Naive thymus-derived CD8-positive, alpha-beta T cell (primary cell): ENCODE measurements around the gene TRPV2. TPM values are rescaled to one million over a fixed set of nuclear protein-coding genes. Genes with fewer than 3 reads are reported as not detected.

Experiments
- ATAC-seq, 2 donors: fragments of 150-1000 bp; cut with Tn5 transposase in 1 of 2; sonication (Bioruptor Pico), chemical (Tn5 transposase) in 1 of 2; 1 replicate in 1 of 2; 2 replicates in 1 of 2; pipeline ENCODE4 v1.10.0; 2021; ENCODE audit warnings: mild to moderate bottlenecking in 2 of 2, moderate library complexity in 2 of 2
- POLR2A ChIA-PET: fragments of 350-600 bp; sonication (Branson Sonifier 250); formaldehyde crosslinking; loops from one replicate; lab custom pipeline; 2021; ENCODE audit warnings: antibody characterized with exemption; lab: Charles Lee
- DNase-seq, 10 donors: peaks; one replicate each; pipeline versions ENCODE4 v3.0.0 to v3.0.0-alpha.2; 2020 to 2022
- H3K27ac Mint-ChIP-seq, 10 donors: one replicate each; pipeline ENCODE4 v1.8.0; 2020 to 2022; ENCODE audit warnings: mild to moderate bottlenecking in 10 of 10, mixed read lengths in 10 of 10, moderate library complexity in 4 of 10, inconsistent platforms in 1 of 10
- H3K27me3 Mint-ChIP-seq, 5 donors: one replicate each; pipeline ENCODE4 v1.8.0; 2021 to 2022; ENCODE audit warnings: mixed read lengths in 5 of 5
- H3K36me3 Mint-ChIP-seq, 3 donors: one replicate each; pipeline ENCODE4 v1.8.0; 2020 to 2022; ENCODE audit warnings: mixed read lengths in 3 of 3, mild to moderate bottlenecking in 2 of 3, inconsistent platforms in 1 of 3
- H3K4me1 Mint-ChIP-seq, 4 donors: one replicate each; pipeline ENCODE4 v1.8.0; 2021 to 2022; ENCODE audit warnings: mixed read lengths in 4 of 4
- H3K4me3 Mint-ChIP-seq, 10 donors: one replicate each; pipeline ENCODE4 v1.8.0; 2020 to 2022; ENCODE audit warnings: mild to moderate bottlenecking in 10 of 10, mixed read lengths in 10 of 10, moderate library complexity in 6 of 10, inconsistent platforms in 1 of 10
- H3K9me3 Mint-ChIP-seq, 9 donors: one replicate each; pipeline ENCODE4 v1.8.0; 2020 to 2022; ENCODE audit warnings: mixed read lengths in 9 of 9, mild to moderate bottlenecking in 3 of 9, inconsistent platforms in 1 of 9, moderate library complexity in 1 of 9
- polyA plus RNA-seq, 3 donors: library from polyadenylated mRNA; unstranded; fragments of 300-500 nt; fragmentation: Illumina TruSeq; gene quantifications; one replicate each; pipeline ENCODE4 v1.2.3, GENCODE V29; 2021
- total RNA-seq, 8 experiments: library from RNA in 2 of 8; stranded (reverse) in 2 of 8; gene quantifications; one replicate each; pipeline ENCODE4 v1.2.3 and lab custom pipeline; 2021 to 2026

The TRPV2 gene
- total and polyA plus RNA-seq, 5 experiments from 2014 or later = 60.9 to 109 (median 87.0) TPM

DNA sequence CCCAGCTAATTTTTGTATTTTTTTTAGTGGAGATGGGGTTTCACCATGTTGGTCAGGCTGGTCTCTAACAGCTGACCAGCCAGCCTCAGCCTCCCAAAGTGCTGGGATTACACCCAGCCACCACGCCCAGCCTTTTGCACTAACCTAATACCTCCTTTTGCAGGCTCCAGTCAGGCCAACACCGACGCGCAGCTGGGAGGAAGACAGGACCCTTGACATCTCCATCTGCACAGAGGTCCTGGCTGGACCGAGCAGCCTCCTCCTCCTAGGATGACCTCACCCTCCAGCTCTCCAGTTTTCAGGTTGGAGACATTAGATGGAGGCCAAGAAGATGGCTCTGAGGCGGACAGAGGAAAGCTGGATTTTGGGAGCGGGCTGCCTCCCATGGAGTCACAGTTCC, 2.0 kb downstream of the TRPV2 start:
- Mint-ChIP-seq H3K36me3 (peaks cover 0 to 48% (median 8%) of the 10 kb centered on the region in 3 donors), H3K27me3 (no peaks in the 10 kb centered on the region), H3K4me3 (peak overlapping the region in 9 of 10 donors; percentile 48 to 99 (median 97)), H3K9me3 (no peaks in the 10 kb centered on the region), H3K27ac (peak overlapping the region in 8 of 10 donors; percentile 50 to 100 (median 99)), H3K4me1 (peaks cover 13 to 60% (median 59%) of the 10 kb centered on the region in 4 donors)
- DNase-seq = no peak
- ATAC-seq = no peak
- POLR2A ChIA-PET = interaction anchor here (0.7 to 4.5 kb wide), 8 partner anchors 10 to 1471 kb away, joined by 3 to 58 read pairs (median 5); partner anchors contain the start of gene UBB

DNA sequence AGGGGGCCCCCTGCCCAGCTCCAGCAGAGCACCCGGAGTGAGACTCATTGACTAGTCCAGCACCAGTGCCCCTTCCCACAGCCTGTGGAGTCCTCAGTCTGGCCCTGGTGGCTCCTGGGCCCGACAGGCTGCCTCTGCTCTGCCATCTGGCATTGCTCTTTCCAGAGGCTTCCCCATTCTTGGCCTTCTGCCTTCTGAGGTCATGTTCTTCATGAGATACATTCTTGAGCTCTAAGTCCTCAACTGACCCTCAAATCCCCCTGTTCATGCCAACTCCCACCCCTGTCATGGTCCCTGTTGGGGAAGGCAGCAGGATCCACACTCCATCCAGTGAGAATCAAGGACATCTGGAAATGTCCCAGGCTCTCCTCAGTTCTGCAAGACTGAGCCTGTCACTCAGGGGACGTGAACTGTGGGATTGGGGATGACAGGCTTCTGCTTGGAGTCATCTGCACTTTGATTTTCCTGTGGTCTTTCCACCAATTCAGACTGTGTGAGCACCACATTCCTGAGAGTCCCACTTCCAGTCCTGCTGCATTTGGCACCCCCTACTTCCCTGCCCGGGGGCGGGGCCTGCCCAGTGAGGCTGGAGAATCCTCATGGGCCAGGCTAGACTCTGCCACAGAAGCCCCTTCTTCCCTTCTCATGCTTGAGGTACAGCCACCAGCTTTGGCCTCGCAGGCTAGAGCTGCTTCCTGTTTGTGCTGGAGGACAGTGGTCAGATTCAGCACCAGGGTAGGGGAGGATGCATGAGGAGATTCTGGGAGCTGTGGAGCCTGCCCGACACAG, 2.7 kb downstream of the TRPV2 start:
- Mint-ChIP-seq H3K9me3 (no peaks in the 10 kb centered on the region), H3K4me1 (peaks cover 16 to 65% (median 58%) of the 10 kb centered on the region in 4 donors)
- POLR2A ChIA-PET = interaction anchor here (0.8 to 4.5 kb wide), 6 partner anchors 20 to 54 kb away, joined by 3 to 58 read pairs (median 10); partner anchors contain the start of gene UBB

DNA sequence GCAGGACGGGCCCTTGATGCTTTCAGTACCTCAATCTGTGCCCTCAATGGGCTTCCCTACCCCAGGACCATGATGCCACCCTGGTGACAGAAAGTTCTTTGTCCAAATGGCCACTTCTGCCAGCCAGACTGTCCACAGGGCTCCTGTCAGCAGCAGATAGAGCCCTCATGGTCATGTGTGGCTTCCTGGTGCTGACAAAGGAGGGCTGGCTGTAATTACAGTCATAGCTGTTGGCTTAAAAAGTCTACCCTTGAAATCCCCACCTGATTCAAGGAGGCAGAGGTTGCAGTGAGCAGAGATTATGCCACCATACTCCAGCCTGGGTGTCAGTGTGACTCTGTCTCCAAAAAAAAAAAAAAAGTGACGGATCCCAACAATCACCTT, 3.3 kb downstream of the TRPV2 start:
- Mint-ChIP-seq H3K27me3 (no peaks in the 10 kb centered on the region), H3K4me3 (peak overlapping the region in 9 of 10 donors; percentile 39 to 74 (median 60)), H3K36me3 (peaks cover 0 to 59% (median 8%) of the 10 kb centered on the region in 3 donors), H3K9me3 (no peaks in the 10 kb centered on the region), H3K27ac (peak overlapping the region; percentile 61 to 99 (median 88)), H3K4me1 (peaks cover 16 to 65% (median 58%) of the 10 kb centered on the region in 4 donors)
- no peak for ATAC-seq
- POLR2A ChIA-PET = interaction anchor here (0.6 to 1.8 kb wide), 4 partner anchors 19 to 138 kb away, joined by 3 to 14 read pairs (median 4); partner anchors contain the start of gene UBB
- DNase-seq = no peak

More for the DNA sequence above, 2.7 kb downstream of the TRPV2 start:
- Mint-ChIP-seq H3K27me3 (no peaks in the 10 kb centered on the region), H3K36me3 (peaks cover 0 to 55% (median 8%) of the 10 kb centered on the region in 3 donors), H3K27ac (peak overlapping the region in 9 of 10 donors; percentile 83 to 100 (median 98)), H3K4me3 (peak overlapping the region in 8 of 10 donors; percentile 11 to 93 (median 38))
- ATAC-seq = no peak
- no peak for DNase-seq

DNA sequence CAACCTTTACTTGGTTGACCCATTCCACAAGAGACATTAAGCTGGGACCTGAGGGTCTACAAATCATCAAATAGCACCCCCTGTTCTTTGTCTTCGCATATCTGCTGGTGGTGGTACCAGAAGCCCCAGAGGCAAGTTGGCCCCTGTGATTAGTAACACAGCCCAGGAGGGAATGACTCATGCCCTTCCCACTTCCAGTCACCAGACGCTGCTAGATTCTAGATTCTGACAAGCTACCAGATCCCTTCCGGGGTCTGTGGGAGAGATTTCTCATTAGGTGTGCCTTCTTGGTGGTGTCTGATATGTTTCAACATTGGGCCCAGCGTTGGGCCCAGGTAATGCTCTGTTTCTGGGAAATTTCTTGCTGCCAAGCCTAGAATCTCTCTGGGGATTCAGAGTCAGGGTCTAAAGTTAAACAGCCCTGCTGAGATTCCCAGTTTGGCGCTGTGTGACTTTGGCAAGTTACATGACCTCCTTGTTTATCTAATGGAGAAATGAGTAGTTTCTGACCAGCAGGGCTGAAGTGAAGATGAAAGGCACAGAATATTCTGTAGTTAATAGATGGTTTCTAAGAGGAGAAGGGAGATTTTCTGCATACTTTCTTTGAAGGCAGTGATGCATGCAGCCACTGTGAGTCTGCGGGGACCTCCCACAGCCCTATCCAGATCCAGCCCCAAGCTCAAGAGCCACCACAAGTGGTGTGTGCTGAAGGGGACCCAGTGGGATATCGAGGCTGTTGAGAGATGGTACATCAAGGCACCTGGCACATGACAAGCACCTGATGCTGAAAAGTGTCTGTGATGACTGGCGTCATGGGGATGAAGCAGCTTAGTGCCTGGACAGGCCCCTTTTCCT, 3.9 kb downstream of the TRPV2 start:
- Mint-ChIP-seq H3K27me3 (no peaks in the 10 kb centered on the region), H3K36me3 (peaks cover 0 to 64% (median 8%) of the 10 kb centered on the region in 3 donors), H3K4me1 (peaks cover 16 to 62% (median 55%) of the 10 kb centered on the region in 4 donors), H3K27ac (peak overlapping the region; percentile 61 to 90 (median 86)), H3K4me3 (peak overlapping the region; percentile 36 to 74 (median 58)), H3K9me3 (no peaks in the 10 kb centered on the region)
- no peak for DNase-seq
- ATAC-seq = no peak
- POLR2A ChIA-PET = interaction anchor here (0.6 to 1.8 kb wide), 4 partner anchors 19 to 137 kb away, joined by 3 to 14 read pairs (median 4); partner anchors contain the start of gene UBB

DNA sequence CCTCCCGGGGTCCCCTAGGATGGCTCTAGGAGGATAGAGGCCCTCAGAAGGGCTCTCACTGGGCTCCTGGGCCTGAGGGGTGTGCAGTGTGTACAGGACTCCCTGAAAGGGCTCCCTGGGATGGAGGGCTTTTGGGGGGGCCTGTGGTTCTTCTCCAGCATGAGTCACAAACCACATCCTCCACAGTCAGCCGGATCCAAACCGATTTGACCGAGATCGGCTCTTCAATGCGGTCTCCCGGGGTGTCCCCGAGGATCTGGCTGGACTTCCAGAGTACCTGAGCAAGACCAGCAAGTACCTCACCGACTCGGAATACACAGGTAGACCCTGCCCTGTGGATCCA, 4.5 kb downstream of the TRPV2 start:
- H3K27ac Mint-ChIP-seq = peak overlapping the region; percentile 19 to 90 (median 86)
- H3K4me1 Mint-ChIP-seq = peaks cover 16 to 57% (median 50%) of the 10 kb centered on the region in 4 donors
- POLR2A ChIA-PET = interaction anchor here (1.8 kb wide), 1 partner anchor 39 kb away, joined by 14 read pairs; the partner anchor contains the start of gene UBB
- peaks cover 0 to 68% (median 8%) of the 10 kb centered on the region in 3 donors for H3K36me3 Mint-ChIP-seq
- H3K27me3 Mint-ChIP-seq = no peaks in the 10 kb centered on the region
- H3K9me3 Mint-ChIP-seq = no peaks in the 10 kb centered on the region
- ATAC-seq = no peak
- peak in 1 of 10 donors; percentile 15 for DNase-seq
- H3K4me3 Mint-ChIP-seq = peak overlapping the region in 7 of 10 donors; percentile 39 to 74 (median 60)

DNA sequence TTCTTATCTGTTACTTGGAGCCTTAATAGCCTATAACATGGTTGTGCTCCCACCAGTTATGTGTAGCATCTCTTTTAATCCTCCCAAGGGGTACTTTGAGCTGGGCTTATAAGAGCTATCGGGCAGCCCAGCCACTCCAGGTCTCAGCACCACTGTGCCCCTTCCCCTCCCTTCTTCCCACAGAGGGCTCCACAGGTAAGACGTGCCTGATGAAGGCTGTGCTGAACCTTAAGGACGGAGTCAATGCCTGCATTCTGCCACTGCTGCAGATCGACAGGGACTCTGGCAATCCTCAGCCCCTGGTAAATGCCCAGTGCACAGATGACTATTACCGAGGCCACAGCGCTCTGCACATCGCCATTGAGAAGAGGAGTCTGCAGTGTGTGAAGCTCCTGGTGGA, 7.0 kb downstream of the TRPV2 start:
- Mint-ChIP-seq H3K4me3 (no peak overlapping the region), H3K36me3 (peaks cover 0 to 86% (median 5%) of the 10 kb centered on the region in 3 donors), H3K9me3 (no peaks in the 10 kb centered on the region), H3K27me3 (no peaks in the 10 kb centered on the region), H3K27ac (peak overlapping the region in 1 of 10 donors; percentile 48), H3K4me1 (peaks cover 12 to 45% (median 32%) of the 10 kb centered on the region in 4 donors)
- ATAC-seq = no peak
- no peak for DNase-seq
- POLR2A ChIA-PET = interaction anchor here (0.7 kb wide), 1 partner anchor 9 kb away, joined by 3 read pairs; no protein-coding TSS in a partner anchor

DNA sequence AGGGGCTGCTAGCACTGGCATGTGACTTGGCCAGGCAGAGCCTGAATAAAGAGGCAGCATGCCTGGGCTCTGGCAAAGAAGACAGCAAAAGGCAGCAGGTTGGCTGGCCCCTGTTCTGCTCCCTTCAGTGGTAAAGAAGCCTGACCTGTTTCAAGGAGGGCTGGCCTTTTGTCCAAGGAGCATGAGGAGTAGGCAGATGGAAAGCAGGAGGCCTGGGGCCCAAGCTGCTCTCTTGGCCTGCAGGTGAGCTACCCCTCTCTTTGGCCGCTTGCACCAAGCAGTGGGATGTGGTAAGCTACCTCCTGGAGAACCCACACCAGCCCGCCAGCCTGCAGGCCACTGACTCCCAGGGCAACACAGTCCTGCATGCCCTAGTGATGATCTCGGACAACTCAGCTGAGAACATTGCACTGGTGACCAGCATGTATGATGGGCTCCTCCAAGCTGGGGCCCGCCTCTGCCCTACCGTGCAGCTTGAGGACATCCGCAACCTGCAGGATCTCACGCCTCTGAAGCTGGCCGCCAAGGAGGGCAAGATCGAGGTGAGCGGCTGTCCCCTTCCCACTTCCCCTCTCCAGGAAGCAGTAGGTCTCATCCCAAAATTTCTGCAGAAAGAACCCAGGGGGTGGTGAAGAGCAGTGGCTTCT, 8.0 kb downstream of the TRPV2 start:
- H3K4me1 Mint-ChIP-seq = peaks cover 12 to 37% (median 26%) of the 10 kb centered on the region in 4 donors
- H3K4me3 Mint-ChIP-seq = no peak overlapping the region
- no peak overlapping the region for H3K27ac Mint-ChIP-seq
- H3K9me3 Mint-ChIP-seq = no peaks in the 10 kb centered on the region
- POLR2A ChIA-PET = interaction anchor here (1.5 kb wide), 1 partner anchor 15 kb away, joined by 10 read pairs; no protein-coding TSS in a partner anchor
- ATAC-seq (no peak), DNase-seq (no peak)
- no peaks in the 10 kb centered on the region for H3K27me3 Mint-ChIP-seq
- peaks cover 0 to 82% (median 5%) of the 10 kb centered on the region in 3 donors for H3K36me3 Mint-ChIP-seq

DNA sequence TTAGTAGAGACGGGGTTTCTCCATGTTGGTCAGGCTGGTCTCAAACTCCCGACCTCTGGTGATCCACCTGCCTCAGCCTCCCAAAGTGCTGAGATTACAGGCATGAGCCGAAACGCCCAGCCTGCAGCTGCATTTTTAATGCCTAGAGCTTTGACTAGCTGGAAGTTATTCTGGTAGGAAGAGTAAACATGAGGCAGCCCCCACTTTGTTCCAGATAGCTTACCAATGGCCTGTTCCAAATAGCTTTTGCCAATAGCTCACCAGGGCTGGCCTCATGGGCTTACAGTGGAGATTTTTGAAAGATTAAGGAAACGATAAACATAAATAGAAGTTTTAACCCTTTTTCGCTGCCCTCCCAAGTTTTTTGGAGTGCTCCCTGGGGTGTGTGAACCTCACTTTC, 9.8 kb downstream of the TRPV2 start:
- Mint-ChIP-seq H3K9me3 (no peaks in the 10 kb centered on the region), H3K4me3 (no peak overlapping the region), H3K4me1 (peaks cover 6 to 20% (median 9%) of the 10 kb centered on the region in 4 donors), H3K36me3 (peaks cover 0 to 83% (median 2%) of the 10 kb centered on the region in 3 donors), H3K27me3 (no peaks in the 10 kb centered on the region), H3K27ac (no peak overlapping the region)
- POLR2A ChIA-PET = interaction anchor here (0.7 to 3.7 kb wide), 2 partner anchors 9 to 17 kb away, joined by 4 to 13 read pairs; partner anchors contain the start of gene TRPV2
- no peak for ATAC-seq
- no peak for DNase-seq

DNA sequence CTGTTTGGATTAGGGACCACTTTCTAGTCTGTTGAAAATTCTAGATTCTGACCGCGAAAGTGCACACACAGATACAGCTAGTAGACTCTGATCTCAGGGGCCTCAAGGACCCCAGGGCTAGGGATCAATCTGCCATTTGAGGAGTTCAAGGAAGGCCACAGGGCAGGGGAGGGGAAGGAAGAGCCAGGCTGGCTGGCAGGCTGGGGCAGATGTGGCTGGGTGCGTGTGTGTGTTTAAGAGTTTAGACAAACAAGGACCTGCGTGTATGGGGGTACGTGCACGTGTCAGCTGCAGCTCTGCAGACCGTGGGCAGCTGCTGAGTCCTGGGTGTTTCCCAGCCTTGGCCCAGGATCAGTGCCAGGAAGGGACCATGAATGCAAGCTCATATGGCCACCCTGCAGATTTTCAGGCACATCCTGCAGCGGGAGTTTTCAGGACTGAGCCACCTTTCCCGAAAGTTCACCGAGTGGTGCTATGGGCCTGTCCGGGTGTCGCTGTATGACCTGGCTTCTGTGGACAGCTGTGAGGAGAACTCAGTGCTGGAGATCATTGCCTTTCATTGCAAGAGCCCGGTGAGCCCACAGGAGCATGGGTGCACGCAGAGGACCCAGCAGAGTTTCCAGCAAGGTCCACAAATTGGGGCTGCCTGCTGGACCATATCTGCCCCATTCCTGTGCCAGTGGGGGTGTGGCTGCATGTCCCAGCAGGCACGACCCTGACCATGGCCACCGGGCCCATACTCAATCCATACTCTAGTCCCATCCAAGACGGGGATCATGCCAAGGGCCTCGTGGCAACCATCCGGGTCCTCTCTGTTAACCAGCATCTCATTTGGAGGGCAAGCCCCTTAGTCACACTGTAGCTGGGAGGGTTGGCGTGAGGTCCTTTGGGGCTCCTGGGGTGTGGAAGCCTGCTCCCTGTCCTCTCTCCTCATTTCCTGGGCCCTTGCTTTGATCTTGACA, 10.6 kb downstream of the TRPV2 start:
- Mint-ChIP-seq H3K4me3 (no peak overlapping the region), H3K9me3 (no peaks in the 10 kb centered on the region), H3K27me3 (no peaks in the 10 kb centered on the region), H3K36me3 (peaks cover 0 to 86% (median 2%) of the 10 kb centered on the region in 3 donors), H3K27ac (peak overlapping the region in 7 of 10 donors; percentile 5 to 81 (median 42)), H3K4me1 (peaks cover 0 to 15% (median 5%) of the 10 kb centered on the region in 4 donors)
- ATAC-seq = no peak
- POLR2A ChIA-PET = interaction anchor here (3.7 kb wide), 1 partner anchor 10 kb away, joined by 13 read pairs; the partner anchor contains the start of gene TRPV2
- DNase-seq = no peak

DNA sequence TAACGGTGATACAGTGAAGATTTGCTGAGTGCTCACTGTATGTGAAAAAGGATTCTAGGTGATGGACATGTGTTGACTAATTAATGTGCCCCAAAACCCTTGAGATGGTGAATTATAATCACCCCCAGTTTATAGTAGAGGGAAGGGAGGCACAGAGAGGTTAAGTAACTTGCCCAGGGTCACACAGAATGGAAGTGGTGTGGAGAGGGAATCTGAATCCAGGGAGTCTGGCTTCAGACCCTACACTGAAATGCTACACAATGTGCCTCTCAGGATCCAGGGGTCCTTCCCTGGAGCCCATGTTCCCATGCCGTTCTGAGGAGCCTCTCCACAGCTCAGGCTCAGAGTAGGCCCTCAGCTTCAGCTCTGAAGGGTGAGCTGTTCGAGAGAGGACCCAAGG, 11.6 kb downstream of the TRPV2 start:
- DNase-seq = no peak
- Mint-ChIP-seq H3K9me3 (no peaks in the 10 kb centered on the region), H3K27me3 (no peaks in the 10 kb centered on the region), H3K27ac (peak overlapping the region in 2 of 10 donors; percentile 41 to 68), H3K36me3 (peaks cover 0 to 80% (median 2%) of the 10 kb centered on the region in 3 donors), H3K4me1 (peaks cover 0 to 13% (median 4%) of the 10 kb centered on the region in 4 donors), H3K4me3 (no peak overlapping the region)
- POLR2A ChIA-PET = interaction anchor here (1.6 to 3.7 kb wide), 2 partner anchors 11 kb away, joined by 11 to 13 read pairs; partner anchors contain the start of gene TRPV2
- ATAC-seq = no peak
